IPS DF 4.7 (cell line): ENCODE measurements around the gene ITIH4.
"Not testable (repeated sequence)": the region's sequence is repeated elsewhere in the genome, so short reads cannot be mapped to it uniquely, and the experiment has no call there.

ENCODE experiments used
- DNase-seq: peaks from one replicate; pipeline ENCODE4 v3.0.0-alpha.2; 2013; ENCODE audit warnings: low spot score; ENCODE audit errors: extremely low read depth

The ITIH4 gene

GRCh38 chr3:52784931-52785590 is 45.4 kb downstream of the ITIH4 start:
- DNase-seq: no peak

- DNase-seq: no peak
Measured at GRCh38 chr3:52784021-52784621, 46.4 kb downstream of the ITIH4 start.

GRCh38 chr3:52783211-52783555 is 47.3 kb downstream of the ITIH4 start:
- DNase-seq: no peak

GRCh38 chr3:52782412-52783210 is 47.9 kb downstream of the ITIH4 start:
- DNase-seq: no peak

GRCh38 chr3:52781741-52782140 is 48.7 kb downstream of the ITIH4 start:
- DNase-seq: no peak

- no peak for DNase-seq
Measured at GRCh38 chr3:52779837-52780585, 50.5 kb downstream of the ITIH4 start.

GRCh38 chr3:52779011-52779836 is 51.2 kb downstream of the ITIH4 start:
- no peak for DNase-seq

- DNase-seq: no peak
Measured at GRCh38 chr3:52777959-52778805, 52.3 kb downstream of the ITIH4 start.

- no peak for DNase-seq
Measured at GRCh38 chr3:52777127-52777958, 53.1 kb downstream of the ITIH4 start, which contains the start of gene ITIH1. ITIH1 (plus strand) TSS chr3:52777599; CDS start chr3:52777616, 17 bp downstream.

GRCh38 chr3:52776486-52776885 is 54.0 kb downstream of the ITIH4 start:
- not testable (repeated sequence) for DNase-seq

- DNase-seq: no peak
Measured at GRCh38 chr3:52775877-52776276, 54.6 kb downstream of the ITIH4 start.

GRCh38 chr3:52774901-52775864 is 55.3 kb downstream of the ITIH4 start:
- no peak for DNase-seq

GRCh38 chr3:52774066-52774713 is 56.3 kb downstream of the ITIH4 start:
- DNase-seq: no peak

- no peak for DNase-seq
Measured at GRCh38 chr3:52773361-52774065, 57.0 kb downstream of the ITIH4 start.

GRCh38 chr3:52771702-52772101 is 58.8 kb downstream of the ITIH4 start:
- no peak for DNase-seq

- DNase-seq: no peak
Measured at GRCh38 chr3:52771334-52771681, 59.2 kb downstream of the ITIH4 start.
